GM18508 (cell line): Measurements from ENCODE around the gene DLGAP1.
A peak's percentile ranks its signal among the peaks of the same experiment; 100 is the strongest.
"Not testable (repeated sequence)": the region's sequence is repeated elsewhere in the genome, so short reads cannot be mapped to it uniquely, and the experiment has no call there.

Experiments used
- ATAC-seq: cut with Tn5 transposase; IDR thresholded peaks from one replicate; pipeline ENCODE4 v1.9.1; 2021; ENCODE audit warnings: moderate number of reproducible peaks; ENCODE audit not compliant: insufficient read depth, unreplicated experiment

DLGAP1 gene

GRCh38 chr18:3479978-3480509, 975.1 kb downstream of the DLGAP1 start:
- ATAC-seq, result no peak

- no peak for ATAC-seq
Measured at GRCh38 chr18:3478262-3478978, 976.7 kb downstream of the DLGAP1 start.

GRCh38 chr18:3472681-3473544, 982.2 kb downstream of the DLGAP1 start:
- ATAC-seq, result peak; percentile 76

GRCh38 chr18:3472121-3472520, 983.0 kb downstream of the DLGAP1 start:
- not testable (repeated sequence) for ATAC-seq

- ATAC-seq, result no peak
Measured at GRCh38 chr18:3471141-3471648, 983.9 kb downstream of the DLGAP1 start.

- no peak for ATAC-seq
Measured at GRCh38 chr18:3468833-3469232, 986.3 kb downstream of the DLGAP1 start.

GRCh38 chr18:3468066-3468705, 986.9 kb downstream of the DLGAP1 start:
- no peak for ATAC-seq

- ATAC-seq, result no peak
Measured at GRCh38 chr18:3466872-3467271, 988.2 kb downstream of the DLGAP1 start.

GRCh38 chr18:3466045-3466444, 989.1 kb downstream of the DLGAP1 start:
- ATAC-seq, result no peak

- ATAC-seq, result no peak
Measured at GRCh38 chr18:3463051-3463450, 992.1 kb downstream of the DLGAP1 start.

GRCh38 chr18:3461704-3462103, 993.4 kb downstream of the DLGAP1 start:
- no peak for ATAC-seq

GRCh38 chr18:3460823-3461398, 994.2 kb downstream of the DLGAP1 start:
- no peak for ATAC-seq

GRCh38 chr18:3458952-3459853, 995.9 kb downstream of the DLGAP1 start:
- ATAC-seq, result no peak

- no peak for ATAC-seq
Measured at GRCh38 chr18:3458378-3458777, 996.7 kb downstream of the DLGAP1 start.

GRCh38 chr18:3457261-3457724, 997.8 kb downstream of the DLGAP1 start:
- no peak for ATAC-seq

- no peak for ATAC-seq
Measured at GRCh38 chr18:3456686-3457069, 998.4 kb downstream of the DLGAP1 start.

- no peak for ATAC-seq
Measured at GRCh38 chr18:3455907-3456685, 999.0 kb downstream of the DLGAP1 start.

- ATAC-seq, result no peak
Measured at GRCh38 chr18:3455090-3455635, 999.9 kb downstream of the DLGAP1 start.
